Adrenal gland (tissue), 12 donors: ENCODE results near the gene IGSF3. TPM values are rescaled to one million over a fixed set of nuclear protein-coding genes. Genes with fewer than 3 reads are reported as not detected.
"Not testable (repeated sequence)": the region's sequence is repeated elsewhere in the genome, so short reads cannot be mapped to it uniquely, and the experiment has no call there.

Source experiments
- DNase-seq, 7 donors: peaks; one replicate each; pipeline ENCODE4 v3.0.0-alpha.2; 2019 to 2020
- H3K27ac ChIP-seq, 5 donors: fragments of 200-600 bp; sonication (generic) in 4 of 5; 1 replicate in 3 of 5; 2 replicates in 2 of 5; pipeline versions ENCODE4 v1.5.1 to v1.8.0; 2016 to 2020; ENCODE audit warnings: mild to moderate bottlenecking in 1 of 5
- H3K27me3 ChIP-seq: fragments of 200-600 bp; 2 replicates; pipeline ENCODE4 v1.8.0; 2021
- H3K36me3 ChIP-seq, 2 donors: fragments of 200-600 bp; replicated peaks in 1 of 2; 1 replicate in 1 of 2; 2 replicates in 1 of 2; pipeline versions ENCODE4 v1.5.1 to v1.8.0; 2018 to 2022
- H3K4me1 ChIP-seq, 2 donors: fragments of 200-600 bp; replicated peaks in 1 of 2; 1 replicate in 1 of 2; 2 replicates in 1 of 2; pipeline versions ENCODE4 v1.5.1 to v1.8.0; 2018 to 2021
- H3K4me3 ChIP-seq, 4 donors: fragments of 200-600 bp; sonication (generic) in 3 of 4; one replicate each; pipeline ENCODE4 v1.5.1; 2016 to 2018
- H3K9me3 ChIP-seq, 3 donors: fragments of 200-600 bp; sonication (generic) in 1 of 3; replicated peaks in 1 of 3; 1 replicate in 2 of 3; 2 replicates in 1 of 3; pipeline versions ENCODE4 v1.5.1 to v1.8.0; 2016 to 2021
- CTCF ChIP-seq, 6 experiments: fragments of 450-650 bp in 4 of 6; fragments of 200-600 bp in 2 of 6; sonication (generic) in 1 of 6; IDR thresholded peaks; 1 replicate in 5 of 6; 2 replicates in 1 of 6; pipeline versions ENCODE4 v1.5.1 to v1.8.0; 2016 to 2021; ENCODE audit warnings: antibody characterized with exemption in 6 of 6, mild to moderate bottlenecking in 2 of 6, moderate library complexity in 1 of 6
- POLR2A ChIP-seq, 2 donors: fragments of 450-650 bp; IDR thresholded peaks; one replicate each; pipeline ENCODE4 v1.6.1; 2017; ENCODE audit warnings: antibody characterized with exemption in 2 of 2, mild to moderate bottlenecking in 2 of 2, moderate library complexity in 1 of 2
- WGBS, 4 donors: extraction: QIAGEN DNeasy Blood & Tissue Kit in 2 of 4; methylation state at CpG; one replicate each; pipeline versions ENCODE4 v1.1.5 to v1.1.7; 2013 to 2017; 5-methylcytosine and 5-hydroxymethylcytosine counted together
- intact Hi-C, 2 donors: fragments of 100-400 bp; cut with DNase I; formaldehyde crosslinking; loops; one replicate each; pipeline versions ENCODE4 v1.14.1 to v1.15.0; 2022 to 2023
- polyA plus RNA-seq, 3 donors: library from polyadenylated mRNA; stranded (reverse); fragments of 200-250 nt in 2 of 3; fragments of 350-450 nt in 1 of 3; fragmentation: Illumina TruSeq in 1 of 3; extraction: RNeasy Lipid Tissue Mini Kit (QIAGEN cat#74804) in 1 of 3; gene quantifications; one replicate each; pipeline ENCODE4 v1.2.3, GENCODE V29; 2013 to 2014
- total RNA-seq, 9 donors: library from RNA; depleted of rRNA in 4 of 9; stranded (reverse); fragments of >200 nt in 4 of 9; fragments of 120-200 nt in 1 of 9; fragmentation: NEBNext Ultra II Directional in 1 of 9; extraction: Animal tissue kit (Norgen Biotek cat#: 25700) in 1 of 9; gene quantifications; one replicate each; pipeline versions ENCODE4 v1.1.0 to v1.2.4, GENCODE V29; 2013 to 2023
- donor health status: healthy with polysubstance abuse.
- donor health status: Bipolar disorder and iron deficiency.
- donor health status: DM: yes; HTN: yes; CAD: no.
- donor health status: DM: no; HTN: no; CAD: no.
- donor health status: DM: no; HTN: no; CAD: no.
- donor health status: DM: yes; HTN: yes; CAD: no.

The IGSF3 gene
- total and polyA plus RNA-seq, 12 donors = 0.67 to 12.1 (median 2.2) TPM

DNA sequence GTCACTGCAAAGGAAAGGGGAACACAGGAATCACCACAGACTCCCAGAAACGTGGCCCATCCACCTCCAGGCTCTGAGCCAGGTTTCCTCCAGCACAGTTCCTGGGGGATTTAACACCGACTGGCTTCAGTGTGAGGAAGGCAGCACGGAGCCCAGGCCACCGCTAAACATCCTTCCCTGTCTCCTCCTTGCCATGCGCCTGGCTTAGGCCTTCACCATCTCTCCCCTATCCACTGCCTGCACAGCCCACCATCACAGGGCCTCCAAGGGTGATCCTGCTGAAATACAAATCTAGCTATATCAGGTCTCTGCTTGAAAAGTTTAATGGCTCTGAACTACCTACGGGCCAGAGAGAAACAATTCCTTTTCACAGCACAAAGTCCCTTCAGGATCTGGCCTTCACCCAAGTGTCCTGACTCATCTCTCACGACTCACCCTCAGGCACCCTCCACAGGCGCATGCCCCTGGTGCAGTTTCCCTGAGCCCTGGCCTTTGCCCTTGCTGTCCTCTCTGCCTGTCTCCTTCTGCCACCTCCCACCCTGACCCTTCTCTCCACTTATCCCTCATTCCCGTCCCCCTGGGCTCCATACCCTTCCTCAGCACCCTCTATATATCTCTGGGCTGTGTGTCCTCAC, 78.3 kb downstream of the IGSF3 start:
- H3K4me1 ChIP-seq, intact Hi-C loops, H3K27me3 ChIP-seq, H3K9me3 ChIP-seq, H3K36me3 ChIP-seq, H3K27ac ChIP-seq, H3K4me3 ChIP-seq: not testable (repeated sequence)
- 46 to 62% (median 56%) methylated on average over 9 of the region's 9 CpGs for WGBS, 4 donors
- DNase-seq = peak; percentile 70 to 82 (median 75)

GRCh38 chr1:116587501-116588227, 79.9 kb downstream of the IGSF3 start:
- Histone ChIP-seq H3K9me3 (no peaks in the 10 kb centered on the region), H3K27ac (peak overlapping the region in 1 of 5 donors; percentile 22), H3K36me3 (no peaks in the 10 kb centered on the region), H3K4me1 (peaks cover 0 to 3% of the 10 kb centered on the region in 2 donors), H3K4me3 (no peak overlapping the region), H3K27me3 (no peaks in the 10 kb centered on the region)
- DNase-seq = no peak
- WGBS, 4 donors = 79 to 86% (median 85%) methylated on average over 5 of the region's 5 CpGs
- intact Hi-C loops = no loop called here
- TF ChIP-seq CTCF (IDR thresholded peaks at IDR 0.05) (no peak), POLR2A (IDR thresholded peaks at IDR 0.05) (no peak)

DNA sequence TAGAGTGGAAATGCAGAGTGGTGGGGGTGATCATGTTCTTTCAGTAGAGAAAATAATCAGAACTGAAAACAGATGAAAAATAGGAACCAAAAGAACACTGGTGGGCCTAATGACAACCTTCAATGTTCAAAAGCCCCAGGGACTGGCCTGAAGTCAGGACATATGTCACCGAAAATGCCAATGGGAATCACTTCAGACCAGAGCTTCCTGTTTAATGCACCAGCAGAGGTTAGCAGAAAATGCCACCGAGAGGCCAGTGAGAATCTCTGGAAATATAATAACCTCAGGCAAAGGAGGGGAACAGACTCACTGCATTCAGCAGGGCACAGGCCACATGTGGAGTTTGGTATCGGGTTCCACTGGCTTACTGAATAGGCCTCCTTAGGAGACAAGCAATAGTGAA, 80.8 kb downstream of the IGSF3 start:
- Histone ChIP-seq H3K4me1 (peaks cover 0 to 3% of the 10 kb centered on the region in 2 donors), H3K9me3 (no peaks in the 10 kb centered on the region), H3K27ac (no peak overlapping the region), H3K4me3 (no peak overlapping the region), H3K27me3 (no peaks in the 10 kb centered on the region), H3K36me3 (no peaks in the 10 kb centered on the region)
- 77 to 85% (median 84%) methylated on average over 3 of the region's 3 CpGs for WGBS, 4 donors
- no peak for TF ChIP-seq POLR2A (IDR thresholded peaks at IDR 0.05)
- intact Hi-C loops = no loop called here
- DNase-seq = no peak

- intact Hi-C loops = no loop called here
- 69 to 90% (median 81%) methylated on average over 1 of the region's 1 CpG for WGBS, 4 donors
- H3K4me3 ChIP-seq = no peak overlapping the region
- no peaks in the 10 kb centered on the region for H3K27me3 ChIP-seq
- no peak overlapping the region for H3K27ac ChIP-seq
- H3K4me1 ChIP-seq = peaks cover 0 to 3% of the 10 kb centered on the region in 2 donors
- H3K9me3 ChIP-seq = no peaks in the 10 kb centered on the region
- H3K36me3 ChIP-seq = no peaks in the 10 kb centered on the region
- DNase-seq = no peak
- TF ChIP-seq CTCF (IDR thresholded peaks at IDR 0.05) (no peak), POLR2A (IDR thresholded peaks at IDR 0.05) (no peak)
Measured at GRCh38 chr1:116585886-116586285, 81.6 kb downstream of the IGSF3 start.

- Histone ChIP-seq H3K36me3 (no peaks in the 10 kb centered on the region), H3K4me3 (no peak overlapping the region), H3K4me1 (no peaks in the 10 kb centered on the region), H3K27ac (no peak overlapping the region), H3K27me3 (no peaks in the 10 kb centered on the region), H3K9me3 (no peaks in the 10 kb centered on the region)
- WGBS, 4 donors = 90 to 100% (median 95%) methylated on average over 2 to 3 of the region's 3 CpGs
- no peak for DNase-seq
- TF ChIP-seq POLR2A (IDR thresholded peaks at IDR 0.05) (no peak), CTCF (IDR thresholded peaks at IDR 0.05) (no peak)
- intact Hi-C loops = no loop called here
Measured at GRCh38 chr1:116581323-116581885, 86.1 kb downstream of the IGSF3 start.
